AG09309 (cell line): ENCODE data around the gene ZNF23.

Experiments used
- DNase-seq: peaks from one replicate; pipeline ENCODE4 v3.0.0-alpha.2; 2010; ENCODE audit warnings: low read depth
- H3K4me3 ChIP-seq: 2 replicates; pipeline ENCODE4 v1.5.1; 2011; ENCODE audit warnings: mild to moderate bottlenecking, low read depth, low read length, moderate library complexity; ENCODE audit not compliant: control insufficient read depth
- CTCF ChIP-seq: IDR thresholded peaks from 2 replicates; pipeline ENCODE4 v1.5.1; 2011; ENCODE audit warnings: mild to moderate bottlenecking, low read depth, low read length, inconsistent platforms; ENCODE audit not compliant: insufficient read depth, control insufficient read depth; ENCODE audit errors: missing control alignments

ZNF23 gene

GRCh38 chr16:71472931-71473330, 10.9 kb upstream of the ZNF23 start:
- no peak for TF ChIP-seq CTCF
- DNase-seq: no peak
- no peak overlapping the region for H3K4me3 ChIP-seq

GRCh38 chr16:71472051-71472450, 10.0 kb upstream of the ZNF23 start:
- TF ChIP-seq CTCF: no peak
- H3K4me3 ChIP-seq: no peak overlapping the region
- no peak for DNase-seq

GRCh38 chr16:71467810-71468209, 5.8 kb upstream of the ZNF23 start:
- H3K4me3 ChIP-seq: no peak overlapping the region
- no peak for TF ChIP-seq CTCF
- no peak for DNase-seq

- no peak for TF ChIP-seq CTCF
- no peak overlapping the region for H3K4me3 ChIP-seq
- DNase-seq: no peak
Measured at GRCh38 chr16:71464231-71464630, 2.2 kb upstream of the ZNF23 start.

- TF ChIP-seq CTCF: no peak
- no peak for DNase-seq
- H3K4me3 ChIP-seq: peak overlapping the region; percentile 91; the same call in 1 of the 2 replicates
Measured at GRCh38 chr16:71460941-71461340, 1.1 kb downstream of the ZNF23 start.

GRCh38 chr16:71460236-71460635, 1.8 kb downstream of the ZNF23 start:
- no peak overlapping the region for H3K4me3 ChIP-seq

More at GRCh38 chr16:71460236-71460635, 1.8 kb downstream of the ZNF23 start:
- TF ChIP-seq CTCF: no peak
- peak; percentile 83 for DNase-seq
